Gastrocnemius medialis (tissue), 4 donors: ENCODE data around the gene KCNK18. TPM values are rescaled to one million over a fixed set of nuclear protein-coding genes. Genes with fewer than 3 reads are reported as not detected.
A peak's percentile ranks its signal among the peaks of the same experiment; 100 is the strongest.

Source experiments
- ATAC-seq, 2 donors: fragments of 150-250 bp; one replicate each; pipeline ENCODE4 v1.9.1; 2016
- DNase-seq, 2 donors: peaks; one replicate each; pipeline ENCODE4 v3.0.0-alpha.2; 2019
- H3K27ac ChIP-seq, 4 donors: fragments of 200-600 bp; sonication (generic); 1 replicate in 1 of 4; 2 replicates in 3 of 4; pipeline ENCODE4 v1.5.1; 2016 to 2018; ENCODE audit warnings: mild to moderate bottlenecking in 2 of 4, moderate library complexity in 1 of 4
- H3K27me3 ChIP-seq, 3 donors: fragments of 200-600 bp; sonication (generic) in 2 of 3; 1 replicate in 1 of 3; 2 replicates in 2 of 3; pipeline versions ENCODE4 v1.5.1 to v1.6.0; 2016 to 2019; ENCODE audit warnings: mild to moderate bottlenecking in 1 of 3, moderate library complexity in 1 of 3
- H3K36me3 ChIP-seq, 2 donors: fragments of 200-600 bp; sonication (generic) in 1 of 2; one replicate each; pipeline ENCODE4 v1.5.1; 2017 to 2018
- H3K4me1 ChIP-seq, 2 donors: fragments of 200-600 bp; sonication (generic) in 1 of 2; one replicate each; pipeline ENCODE4 v1.5.1; 2016 to 2017; ENCODE audit warnings: mild to moderate bottlenecking in 2 of 2
- H3K4me3 ChIP-seq, 4 donors: fragments of 200-600 bp; sonication (generic) in 3 of 4; 1 replicate in 1 of 4; 2 replicates in 3 of 4; pipeline ENCODE4 v1.5.1; 2016 to 2019; ENCODE audit warnings: mild to moderate bottlenecking in 2 of 4
- H3K9me3 ChIP-seq, 3 donors: fragments of 200-600 bp; sonication (generic) in 2 of 3; 1 replicate in 1 of 3; 2 replicates in 2 of 3; pipeline ENCODE4 v1.5.1; 2016 to 2019
- POLR2A ChIP-seq, 2 donors: fragments of 450-650 bp; IDR thresholded peaks; one replicate each; pipeline ENCODE4 v1.6.1; 2017; ENCODE audit warnings: antibody characterized with exemption in 2 of 2, mild to moderate bottlenecking in 2 of 2, moderate library complexity in 2 of 2
- in situ Hi-C, 4 donors: fragments of 200-750 bp; cut with MboI; loops; one replicate each; pipeline versions ENCODE4 v1.15.0 to v1.8.0; 2017; ENCODE audit warnings: low sequenced_read_pairs in 4 of 4
- intact Hi-C: fragments of 100-400 bp; cut with DNase I; formaldehyde crosslinking; loops from one replicate; pipeline ENCODE4 v1.15.1; 2023; ENCODE audit warnings: low total_unique reads
- total RNA-seq, 4 donors: library from RNA; depleted of rRNA; stranded (reverse); fragments of >200 nt; gene quantifications; one replicate each; pipeline versions ENCODE4 v1.1.0 to v1.2.3, GENCODE V29; 2016
- TF ChIP-seq, protein P1 (sequence below), 5 experiments: fragments of 450-650 bp in 3 of 5; fragments of 200-600 bp in 2 of 5; sonication (generic) in 2 of 5; IDR thresholded peaks in 4 of 5; conservative IDR thresholded peaks in 1 of 5; 1 replicate in 4 of 5; 2 replicates in 1 of 5; pipeline ENCODE4 v1.5.1; 2016 to 2019; ENCODE audit warnings: antibody characterized with exemption in 5 of 5, mild to moderate bottlenecking in 3 of 5, moderate library complexity in 3 of 5

The KCNK18 gene
- total RNA-seq, 4 donors from 2014 or later: not detected

DNA sequence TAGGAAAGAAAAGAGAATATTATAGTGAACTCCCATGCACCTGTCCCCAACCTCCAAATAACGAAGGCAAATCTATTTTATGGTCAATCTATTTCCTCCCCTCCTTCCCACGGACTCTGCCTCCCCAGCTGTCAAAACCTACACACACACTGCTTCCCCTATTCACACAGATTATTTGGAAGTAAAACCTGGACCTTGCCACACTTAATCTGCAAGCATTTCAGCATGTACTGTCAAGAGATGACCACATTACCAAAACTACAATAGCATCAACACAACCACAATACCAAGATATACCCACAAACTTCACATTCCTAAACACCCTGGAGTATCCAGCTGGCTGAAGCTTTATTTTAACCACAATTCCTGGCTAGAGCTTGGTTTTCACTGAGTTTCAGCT is 27.8 kb upstream of the KCNK18 start:
- ATAC-seq: no peak
- Histone ChIP-seq H3K27ac (no peak overlapping the region), H3K27me3 (peaks cover 75 to 89% (median 87%) of the 10 kb centered on the region in 3 donors), H3K36me3 (no peaks in the 10 kb centered on the region), H3K4me3 (no peak overlapping the region), H3K9me3 (no peaks in the 10 kb centered on the region), H3K4me1 (peaks cover 0 to under 1% of the 10 kb centered on the region in 2 donors)
- intact Hi-C loops (no loop called here), in situ Hi-C loops (loop anchor here in 1 of 4 donors (25.0 kb wide), 1 partner anchor 482 kb away; no protein-coding TSS in a partner anchor)
- TF ChIP-seq POLR2A (IDR thresholded peaks at IDR 0.05): no peak
- TF ChIP-seq, protein P1, sequence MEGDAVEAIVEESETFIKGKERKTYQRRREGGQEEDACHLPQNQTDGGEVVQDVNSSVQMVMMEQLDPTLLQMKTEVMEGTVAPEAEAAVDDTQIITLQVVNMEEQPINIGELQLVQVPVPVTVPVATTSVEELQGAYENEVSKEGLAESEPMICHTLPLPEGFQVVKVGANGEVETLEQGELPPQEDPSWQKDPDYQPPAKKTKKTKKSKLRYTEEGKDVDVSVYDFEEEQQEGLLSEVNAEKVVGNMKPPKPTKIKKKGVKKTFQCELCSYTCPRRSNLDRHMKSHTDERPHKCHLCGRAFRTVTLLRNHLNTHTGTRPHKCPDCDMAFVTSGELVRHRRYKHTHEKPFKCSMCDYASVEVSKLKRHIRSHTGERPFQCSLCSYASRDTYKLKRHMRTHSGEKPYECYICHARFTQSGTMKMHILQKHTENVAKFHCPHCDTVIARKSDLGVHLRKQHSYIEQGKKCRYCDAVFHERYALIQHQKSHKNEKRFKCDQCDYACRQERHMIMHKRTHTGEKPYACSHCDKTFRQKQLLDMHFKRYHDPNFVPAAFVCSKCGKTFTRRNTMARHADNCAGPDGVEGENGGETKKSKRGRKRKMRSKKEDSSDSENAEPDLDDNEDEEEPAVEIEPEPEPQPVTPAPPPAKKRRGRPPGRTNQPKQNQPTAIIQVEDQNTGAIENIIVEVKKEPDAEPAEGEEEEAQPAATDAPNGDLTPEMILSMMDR (IDR thresholded peaks at IDR 0.05 in 4 of 5, conservative IDR thresholded peaks at IDR 0.05 in 1 of 5): no peak
- DNase-seq: no peak

DNA sequence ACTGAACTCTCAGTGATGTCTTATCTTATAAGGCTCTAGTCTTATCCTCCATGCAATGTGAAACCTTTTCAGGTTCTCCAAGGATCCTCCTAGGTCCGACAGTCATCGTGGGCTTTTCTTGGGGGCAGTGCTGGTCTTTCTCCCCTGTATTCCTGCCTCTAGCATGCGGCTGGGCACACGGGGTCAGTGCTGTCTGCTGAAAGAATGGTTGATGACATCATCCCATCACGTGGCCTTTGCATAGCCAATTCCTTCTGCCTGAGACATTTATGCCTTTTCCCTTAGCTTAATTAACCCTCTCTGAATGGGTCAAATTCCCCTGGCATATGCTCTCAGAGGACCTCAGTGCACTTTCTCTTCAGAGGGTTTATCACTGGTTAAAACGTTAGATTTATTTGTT is 27.0 kb upstream of the KCNK18 start:
- no peak for TF ChIP-seq POLR2A (IDR thresholded peaks at IDR 0.05)
- TF ChIP-seq, protein P1 (IDR thresholded peaks at IDR 0.05 in 4 of 5, conservative IDR thresholded peaks at IDR 0.05 in 1 of 5): no peak
- Histone ChIP-seq H3K4me3 (no peak overlapping the region), H3K27ac (no peak overlapping the region), H3K9me3 (no peaks in the 10 kb centered on the region), H3K36me3 (no peaks in the 10 kb centered on the region), H3K4me1 (peaks cover 4 to 7% of the 10 kb centered on the region in 2 donors), H3K27me3 (peaks cover 67 to 82% (median 82%) of the 10 kb centered on the region in 3 donors)
- in situ Hi-C loops (loop anchor here in 2 of 4 donors (5.0 to 25.0 kb wide), 3 partner anchors 378 to 485 kb away; no protein-coding TSS in a partner anchor), intact Hi-C loops (no loop called here)
- no peak for ATAC-seq
- no peak for DNase-seq

DNA sequence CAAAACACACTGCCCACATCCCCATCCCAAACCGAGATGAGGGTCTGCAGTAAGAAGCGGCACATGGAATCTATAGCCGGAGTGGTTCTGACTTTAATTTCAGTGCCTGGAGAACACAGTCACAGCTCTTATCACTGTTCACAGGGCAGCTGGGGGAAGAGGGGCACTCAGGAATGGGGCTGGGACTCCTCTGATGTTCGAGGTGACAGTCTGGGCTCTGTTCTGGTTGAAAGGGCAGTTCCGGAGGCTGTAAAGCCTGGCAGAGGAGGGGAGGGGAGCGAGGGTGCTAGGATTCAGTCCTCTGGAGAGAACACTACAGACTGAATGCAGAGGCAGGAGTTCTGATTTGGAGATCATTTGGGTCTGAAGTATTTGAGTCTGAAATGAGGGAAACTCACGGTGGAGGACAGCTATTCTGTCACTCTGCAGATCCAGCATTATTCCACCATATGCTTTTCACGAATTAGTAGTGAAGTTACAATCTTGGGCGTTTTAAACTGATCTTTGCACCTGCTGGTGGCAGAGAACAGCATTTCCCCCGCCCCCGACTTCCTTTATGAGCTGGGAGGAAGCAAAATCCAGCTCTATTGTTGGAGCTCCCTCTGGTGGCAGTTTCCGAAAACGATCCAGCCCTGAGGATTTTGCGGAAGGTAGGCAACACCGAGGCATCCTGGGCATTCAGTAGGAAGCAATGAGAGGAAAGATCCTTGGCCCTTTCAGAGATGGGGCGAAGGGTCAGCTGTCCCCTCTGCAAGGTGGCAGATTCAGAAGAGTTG is 22.7 kb upstream of the KCNK18 start:
- ATAC-seq (peak; percentile 56 to 71), DNase-seq (peak; percentile 26 to 30)
- no peaks in the 10 kb centered on the region for H3K9me3 ChIP-seq
- in situ Hi-C loops: loop anchor here (5.0 to 25.0 kb wide), 4 partner anchors 377 to 490 kb away; no protein-coding TSS in a partner anchor
- intact Hi-C loops: loop anchor here (2.0 kb wide), 1 partner anchor 378 kb away; no protein-coding TSS in a partner anchor
- H3K36me3 ChIP-seq: no peaks in the 10 kb centered on the region
- TF ChIP-seq, protein P1 (IDR thresholded peaks at IDR 0.05 in 4 of 5, conservative IDR thresholded peaks at IDR 0.05 in 1 of 5): peak; percentile 32 to 72 (median 59)
- TF ChIP-seq POLR2A (IDR thresholded peaks at IDR 0.05): no peak
- H3K27me3 ChIP-seq: peaks cover 34 to 53% (median 47%) of the 10 kb centered on the region in 3 donors
- H3K27ac ChIP-seq: no peak overlapping the region
- peaks cover 5 to 7% of the 10 kb centered on the region in 2 donors for H3K4me1 ChIP-seq
- peak overlapping the region; percentile 25 to 45 (median 38) for H3K4me3 ChIP-seq

DNA sequence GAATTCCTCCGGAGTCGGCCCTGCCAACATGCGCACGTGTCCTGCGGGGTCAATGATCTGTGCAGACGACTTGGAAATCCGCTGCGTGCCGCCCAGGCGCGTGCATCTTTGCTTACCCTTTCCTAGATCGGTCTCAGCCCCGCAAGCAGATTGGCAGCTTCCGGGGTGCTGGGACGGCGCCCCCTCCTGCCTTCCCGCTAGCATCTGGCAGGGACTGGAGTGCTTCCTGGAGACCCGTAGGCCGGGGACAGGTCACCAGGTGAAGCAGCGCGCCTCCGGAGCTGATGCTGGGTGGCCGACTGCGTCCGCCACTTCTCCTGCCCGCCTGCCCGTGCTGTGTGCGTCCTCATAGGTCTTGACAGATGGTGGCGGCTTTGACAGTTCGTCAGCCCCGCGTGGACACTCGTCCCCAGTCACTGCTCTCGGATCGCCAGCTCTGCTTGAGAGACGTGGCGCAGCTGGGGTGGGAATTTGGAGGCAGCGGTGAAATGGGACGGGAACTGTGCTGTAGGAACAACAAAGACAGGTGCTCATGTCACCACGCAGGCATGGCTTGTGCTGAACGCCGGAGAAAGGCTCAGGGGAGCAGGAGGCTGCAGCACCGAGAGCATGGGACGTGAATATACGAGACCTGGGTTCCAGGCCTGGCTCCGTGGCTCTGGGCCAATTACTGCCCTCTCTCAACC is 21.9 kb upstream of the KCNK18 start:
- intact Hi-C loops: loop anchor here (2.0 kb wide), 1 partner anchor 379 kb away; no protein-coding TSS in a partner anchor
- Histone ChIP-seq H3K27me3 (peaks cover 28 to 45% (median 40%) of the 10 kb centered on the region in 3 donors), H3K4me1 (peaks cover 5 to 7% of the 10 kb centered on the region in 2 donors), H3K36me3 (no peaks in the 10 kb centered on the region), H3K4me3 (peak overlapping the region; percentile 25 to 45 (median 38)), H3K27ac (no peak overlapping the region), H3K9me3 (no peaks in the 10 kb centered on the region)
- DNase-seq: no peak
- TF ChIP-seq, protein P1 (IDR thresholded peaks at IDR 0.05 in 4 of 5, conservative IDR thresholded peaks at IDR 0.05 in 1 of 5): no peak
- no peak for TF ChIP-seq POLR2A (IDR thresholded peaks at IDR 0.05)
- in situ Hi-C loops: loop anchor here in 3 of 4 donors (5.0 to 10.0 kb wide), 3 partner anchors 378 to 491 kb away; no protein-coding TSS in a partner anchor
- peak; percentile 30 to 36 for ATAC-seq
